Adrenal gland (tissue), 12 donors: ENCODE data around the gene SPAG16. TPM values are rescaled to one million over a fixed set of nuclear protein-coding genes. Genes with fewer than 3 reads are reported as not detected.

Source experiments
- DNase-seq, 7 donors: peaks; one replicate each; pipeline ENCODE4 v3.0.0-alpha.2; 2019 to 2020
- H3K27ac ChIP-seq, 5 donors: fragments of 200-600 bp; sonication (generic) in 4 of 5; 1 replicate in 3 of 5; 2 replicates in 2 of 5; pipeline versions ENCODE4 v1.5.1 to v1.8.0; 2016 to 2020; ENCODE audit warnings: mild to moderate bottlenecking in 1 of 5
- H3K27me3 ChIP-seq: fragments of 200-600 bp; 2 replicates; pipeline ENCODE4 v1.8.0; 2021
- H3K36me3 ChIP-seq, 2 donors: fragments of 200-600 bp; replicated peaks in 1 of 2; 1 replicate in 1 of 2; 2 replicates in 1 of 2; pipeline versions ENCODE4 v1.5.1 to v1.8.0; 2018 to 2022
- H3K4me1 ChIP-seq, 2 donors: fragments of 200-600 bp; replicated peaks in 1 of 2; 1 replicate in 1 of 2; 2 replicates in 1 of 2; pipeline versions ENCODE4 v1.5.1 to v1.8.0; 2018 to 2021
- H3K4me3 ChIP-seq, 4 donors: fragments of 200-600 bp; sonication (generic) in 3 of 4; one replicate each; pipeline ENCODE4 v1.5.1; 2016 to 2018
- H3K9me3 ChIP-seq, 3 donors: fragments of 200-600 bp; sonication (generic) in 1 of 3; replicated peaks in 1 of 3; 1 replicate in 2 of 3; 2 replicates in 1 of 3; pipeline versions ENCODE4 v1.5.1 to v1.8.0; 2016 to 2021
- CTCF ChIP-seq, 6 experiments: fragments of 450-650 bp in 4 of 6; fragments of 200-600 bp in 2 of 6; sonication (generic) in 1 of 6; IDR thresholded peaks; 1 replicate in 5 of 6; 2 replicates in 1 of 6; pipeline versions ENCODE4 v1.5.1 to v1.8.0; 2016 to 2021; ENCODE audit warnings: antibody characterized with exemption in 6 of 6, mild to moderate bottlenecking in 2 of 6, moderate library complexity in 1 of 6
- POLR2A ChIP-seq, 2 donors: fragments of 450-650 bp; IDR thresholded peaks; one replicate each; pipeline ENCODE4 v1.6.1; 2017; ENCODE audit warnings: antibody characterized with exemption in 2 of 2, mild to moderate bottlenecking in 2 of 2, moderate library complexity in 1 of 2
- WGBS, 4 donors: extraction: QIAGEN DNeasy Blood & Tissue Kit in 2 of 4; methylation state at CpG; one replicate each; pipeline versions ENCODE4 v1.1.5 to v1.1.7; 2013 to 2017; 5-methylcytosine and 5-hydroxymethylcytosine counted together
- intact Hi-C, 2 donors: fragments of 100-400 bp; cut with DNase I; formaldehyde crosslinking; loops; one replicate each; pipeline versions ENCODE4 v1.14.1 to v1.15.0; 2022 to 2023
- polyA plus RNA-seq, 3 donors: library from polyadenylated mRNA; stranded (reverse); fragments of 200-250 nt in 2 of 3; fragments of 350-450 nt in 1 of 3; fragmentation: Illumina TruSeq in 1 of 3; extraction: RNeasy Lipid Tissue Mini Kit (QIAGEN cat#74804) in 1 of 3; gene quantifications; one replicate each; pipeline ENCODE4 v1.2.3, GENCODE V29; 2013 to 2014
- total RNA-seq, 9 donors: library from RNA; depleted of rRNA in 4 of 9; stranded (reverse); fragments of >200 nt in 4 of 9; fragments of 120-200 nt in 1 of 9; fragmentation: NEBNext Ultra II Directional in 1 of 9; extraction: Animal tissue kit (Norgen Biotek cat#: 25700) in 1 of 9; gene quantifications; one replicate each; pipeline versions ENCODE4 v1.1.0 to v1.2.4, GENCODE V29; 2013 to 2023
- donor health status: healthy with polysubstance abuse.
- donor health status: Bipolar disorder and iron deficiency.
- donor health status: DM: yes; HTN: yes; CAD: no.
- donor health status: DM: no; HTN: no; CAD: no.
- donor health status: DM: no; HTN: no; CAD: no.
- donor health status: DM: yes; HTN: yes; CAD: no.

The SPAG16 gene
- total and polyA plus RNA-seq, 12 donors: 12.4 to 45.3 (median 21.8) TPM

DNA sequence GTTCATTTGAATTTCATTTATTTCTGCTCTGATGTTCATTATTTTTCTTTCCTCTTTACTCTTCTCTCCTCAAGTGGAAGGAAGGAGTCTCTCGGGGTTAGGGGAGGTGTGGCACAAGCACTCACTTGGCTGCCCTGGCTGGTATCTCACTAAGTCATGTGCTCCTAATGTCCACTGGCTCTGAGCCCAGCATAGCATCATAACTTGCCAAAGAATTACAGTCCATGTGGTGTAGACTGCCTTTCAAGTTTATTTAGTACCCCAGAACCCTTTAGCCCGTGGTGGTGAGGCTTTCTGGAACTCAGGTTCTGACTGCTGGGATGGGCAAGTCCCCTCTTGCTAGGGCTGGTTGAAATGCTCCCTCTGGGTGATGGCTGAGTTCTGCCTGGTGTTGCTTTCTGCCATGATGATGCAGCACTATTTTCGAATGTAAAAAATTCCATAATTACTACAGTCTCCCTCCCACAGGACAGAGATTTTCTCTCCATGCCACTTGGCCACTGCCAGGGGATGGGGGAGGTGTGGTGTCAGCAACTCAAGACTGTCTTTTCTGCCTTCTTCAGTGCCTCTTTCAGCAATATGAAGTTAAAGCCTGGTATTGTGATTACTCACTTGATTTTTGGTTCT lies 22.2 kb downstream of the SPAG16 start:
- TF ChIP-seq POLR2A (IDR thresholded peaks at IDR 0.05) (no peak), CTCF (IDR thresholded peaks at IDR 0.05) (no peak)
- intact Hi-C loops: no loop called here
- no peaks in the 10 kb centered on the region for H3K36me3 ChIP-seq
- peak; percentile 30 to 72 (median 64) for DNase-seq
- H3K4me1 ChIP-seq: no peaks in the 10 kb centered on the region
- no peaks in the 10 kb centered on the region for H3K27me3 ChIP-seq
- peaks cover 0 to 16% (median 13%) of the 10 kb centered on the region in 3 donors for H3K9me3 ChIP-seq
- 60 to 82% (median 77%) methylated on average over 1 to 3 of the region's 3 CpGs for WGBS, 4 donors
- no peak overlapping the region for H3K4me3 ChIP-seq
- H3K27ac ChIP-seq: no peak overlapping the region

GRCh38 chr2:213315168-213315876 lies 31.1 kb downstream of the SPAG16 start:
- Histone ChIP-seq H3K27me3 (no peaks in the 10 kb centered on the region), H3K9me3 (no peaks in the 10 kb centered on the region), H3K4me1 (no peaks in the 10 kb centered on the region), H3K4me3 (no peak overlapping the region), H3K27ac (no peak overlapping the region), H3K36me3 (no peaks in the 10 kb centered on the region)
- intact Hi-C loops: no loop called here
- no peak for DNase-seq
- TF ChIP-seq CTCF (IDR thresholded peaks at IDR 0.05) (no peak), POLR2A (IDR thresholded peaks at IDR 0.05) (no peak)
- WGBS, 4 donors: 79 to 89% (median 86%) methylated on average over 6 of the region's 6 CpGs

- TF ChIP-seq POLR2A (IDR thresholded peaks at IDR 0.05) (no peak), CTCF (IDR thresholded peaks at IDR 0.05) (no peak)
- Histone ChIP-seq H3K4me1 (no peaks in the 10 kb centered on the region), H3K4me3 (no peak overlapping the region), H3K9me3 (no peaks in the 10 kb centered on the region), H3K27ac (no peak overlapping the region), H3K27me3 (no peaks in the 10 kb centered on the region), H3K36me3 (no peaks in the 10 kb centered on the region)
- no peak for DNase-seq
- intact Hi-C loops: no loop called here
- 90 to 95% (median 93%) methylated on average over 3 of the region's 3 CpGs for WGBS, 4 donors
Measured at GRCh38 chr2:213316001-213316735, 31.9 kb downstream of the SPAG16 start.

DNA sequence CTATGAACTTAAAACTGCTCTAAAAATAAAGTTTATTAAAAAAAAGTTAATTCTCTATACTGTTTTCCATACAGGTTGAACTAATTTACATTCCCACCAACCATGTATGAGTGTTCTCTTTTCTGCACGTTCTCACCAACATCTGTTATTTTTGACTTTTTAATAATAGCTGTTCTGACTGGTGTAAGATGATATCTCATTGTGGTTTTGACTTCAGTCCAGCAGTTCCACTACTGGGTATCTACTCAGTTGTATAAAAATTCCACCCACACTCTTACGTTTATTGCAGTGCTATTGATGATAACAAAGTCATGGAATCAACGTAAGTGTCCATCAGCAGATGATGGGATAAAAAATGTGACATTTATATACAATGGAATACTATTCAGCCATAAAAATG lies 33.7 kb downstream of the SPAG16 start:
- Histone ChIP-seq H3K27ac (no peak overlapping the region), H3K9me3 (no peaks in the 10 kb centered on the region), H3K36me3 (no peaks in the 10 kb centered on the region), H3K4me1 (no peaks in the 10 kb centered on the region), H3K27me3 (no peaks in the 10 kb centered on the region), H3K4me3 (no peak overlapping the region)
- intact Hi-C loops: no loop called here
- no peak for DNase-seq
- 87 to 93% (median 90%) methylated on average over 3 of the region's 3 CpGs for WGBS, 4 donors
- TF ChIP-seq CTCF (IDR thresholded peaks at IDR 0.05) (no peak), POLR2A (IDR thresholded peaks at IDR 0.05) (no peak)
